SK-N-DZ (cell line): ENCODE results near the gene GCAT. TPM values are rescaled to one million over a fixed set of nuclear protein-coding genes. Genes with fewer than 3 reads are reported as not detected.

Source experiments
- DNase-seq: peaks from one replicate; pipeline ENCODE4 v3.0.0-alpha.2; 2015; ENCODE audit warnings: low spot score
- polyA plus RNA-seq, 2 experiments: library from polyadenylated mRNA; depleted of rRNA; stranded (reverse); fragments of >200 nt; gene quantifications; 2 replicates each; pipeline ENCODE4 v1.2.3, GENCODE V29; 2014

The GCAT gene
- 10.5 and 18.3 TPM in 2 replicates for polyA plus RNA-seq (2014; cell fraction: cytosol; rRNA removed)
- polyA plus RNA-seq (2014; cell fraction: nucleus; rRNA removed) = 10.8 and 20.5 TPM in 2 replicates

GRCh38 chr22:37807410-37808293 lies at the start of gene GCAT:
TSS of gene GCAT (plus strand) at chr22:37807934. CDS start at chr22:37807968, 34 bp downstream.
- DNase-seq = peak; percentile 94

- DNase-seq = no peak
Observed at GRCh38 chr22:37758694-37759093, 49.0 kb upstream of the GCAT start.

- DNase-seq = no peak
Observed at GRCh38 chr22:37759281-37759680, 48.5 kb upstream of the GCAT start.

GRCh38 chr22:37760152-37760551 lies 47.6 kb upstream of the GCAT start:
- DNase-seq = no peak

GRCh38 chr22:37762389-37762836 lies 45.3 kb upstream of the GCAT start:
- DNase-seq = no peak

GRCh38 chr22:37763012-37763411 lies 44.7 kb upstream of the GCAT start:
- DNase-seq = no peak

- DNase-seq = no peak
Observed at GRCh38 chr22:37763652-37764051, 44.1 kb upstream of the GCAT start.

GRCh38 chr22:37764622-37765021 lies 43.1 kb upstream of the GCAT start:
- no peak for DNase-seq

GRCh38 chr22:37765498-37765897 lies 42.2 kb upstream of the GCAT start:
- DNase-seq = no peak

- no peak for DNase-seq
Observed at GRCh38 chr22:37765953-37766576, 41.7 kb upstream of the GCAT start.

- no peak for DNase-seq
Observed at GRCh38 chr22:37768273-37768672, 39.5 kb upstream of the GCAT start.

GRCh38 chr22:37769056-37769455 lies 38.7 kb upstream of the GCAT start:
- DNase-seq = no peak

GRCh38 chr22:37771081-37771480 lies 36.7 kb upstream of the GCAT start:
- DNase-seq = no peak

GRCh38 chr22:37771702-37772427 lies 35.9 kb upstream of the GCAT start:
- DNase-seq = no peak

GRCh38 chr22:37774728-37775127 lies 33.0 kb upstream of the GCAT start:
- no peak for DNase-seq

GRCh38 chr22:37775785-37776638 lies 31.7 kb upstream of the GCAT start:
- no peak for DNase-seq

GRCh38 chr22:37776639-37777005 lies 31.1 kb upstream of the GCAT start:
- no peak for DNase-seq

GRCh38 chr22:37777122-37777687 lies 30.5 kb upstream of the GCAT start:
- DNase-seq = no peak

- DNase-seq = no peak
Observed at GRCh38 chr22:37778370-37779009, 29.2 kb upstream of the GCAT start.

- DNase-seq = no peak
Observed at GRCh38 chr22:37781434-37782059, 26.2 kb upstream of the GCAT start.
